ENCODE data around the gene ZBTB7C.
"Not testable (repeated sequence)": the region's sequence is repeated elsewhere in the genome, so short reads cannot be mapped to it uniquely, and the experiment has no call there.

Gene ZBTB7C

DNA sequence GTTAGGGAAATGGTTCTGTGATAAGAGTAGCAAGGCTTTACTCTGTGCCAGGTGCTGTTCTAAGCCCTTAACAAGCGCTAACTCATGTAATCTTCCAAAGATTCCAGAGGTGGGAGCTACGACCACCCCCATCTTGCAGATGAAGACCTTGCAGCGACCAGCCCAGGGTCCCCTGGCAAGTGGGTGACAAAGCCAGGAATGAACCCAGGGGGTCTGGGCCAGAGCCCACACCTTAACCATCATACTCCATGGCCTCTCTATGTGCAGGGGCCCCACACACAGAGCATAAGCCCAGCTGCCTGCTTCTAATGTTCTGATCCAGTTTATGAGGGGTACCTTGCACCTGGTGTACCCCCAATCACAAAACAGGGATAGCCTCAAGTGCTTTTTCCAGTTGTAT, 105.3 kb downstream of the ZBTB7C start:
- no peak for DNase-seq (ENCODE audit: low read depth in 2 of 2)

DNA sequence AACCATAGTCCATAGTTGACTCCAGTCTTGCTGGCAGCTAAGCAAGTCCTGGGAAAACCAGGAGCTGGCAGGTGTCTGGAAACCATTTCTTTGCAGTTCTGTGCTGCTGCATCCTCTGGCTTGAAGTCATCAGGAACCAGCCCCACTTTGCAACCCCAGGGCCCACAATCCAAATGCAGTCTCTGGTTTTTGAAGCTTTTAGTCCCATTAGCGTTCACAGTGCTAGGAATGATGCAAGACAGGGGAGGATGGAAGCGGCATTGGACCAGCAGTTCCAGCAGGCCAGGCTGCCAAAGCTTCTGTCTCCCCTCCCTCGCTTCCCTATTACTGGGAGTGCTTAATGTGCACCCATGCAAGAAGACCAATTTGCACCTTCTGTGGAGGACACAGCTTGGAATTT, 106.4 kb downstream of the ZBTB7C start:
- DNase-seq (ENCODE audit: low read depth in 2 of 2) = no peak

DNA sequence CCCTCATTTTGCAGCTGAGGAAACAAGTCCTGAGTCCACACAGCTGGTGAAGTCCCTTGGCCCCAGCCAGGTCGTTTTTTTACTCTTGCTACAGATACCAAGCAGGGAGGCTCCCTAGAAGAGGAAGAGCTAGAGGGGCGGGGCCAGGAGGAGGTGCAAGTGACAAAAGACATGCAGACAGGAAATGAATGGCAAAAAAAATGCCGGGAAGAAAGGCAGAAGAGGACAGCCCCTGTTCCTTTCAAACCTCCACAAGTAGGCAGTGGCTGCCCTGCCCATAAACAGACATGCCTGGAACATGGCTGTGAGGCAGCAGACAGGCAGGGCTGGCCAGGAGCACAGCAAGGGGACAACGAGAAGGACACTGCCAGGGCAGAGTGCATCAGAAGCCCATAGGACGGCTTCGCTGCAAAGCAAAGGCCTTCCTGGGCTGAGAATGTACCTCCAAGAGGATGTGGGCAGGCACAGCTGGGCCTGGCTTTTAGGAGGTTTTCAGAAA, 108.7 kb downstream of the ZBTB7C start:
- DNase-seq (ENCODE audit: low read depth in 2 of 2) = no peak

DNA sequence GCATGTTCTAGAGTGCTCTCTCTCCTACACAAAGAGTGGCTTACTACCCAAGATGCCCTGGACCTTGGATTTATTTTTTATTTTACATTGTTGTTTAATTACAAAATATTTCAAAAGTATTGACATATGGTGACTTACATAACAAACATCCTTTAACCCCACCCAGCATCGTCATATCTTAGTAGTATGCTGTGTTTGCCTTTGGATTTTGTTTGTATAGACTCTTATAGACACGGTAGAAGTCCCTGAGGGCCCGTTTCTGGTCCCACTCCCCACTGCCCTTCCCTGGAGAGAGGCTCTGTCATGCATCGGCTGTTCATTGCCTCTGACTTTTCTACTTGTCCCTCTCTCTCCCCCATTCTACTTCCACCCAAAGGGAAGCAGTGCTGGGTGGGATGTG, 112.0 kb downstream of the ZBTB7C start:
- DNase-seq (ENCODE audit: low read depth in 2 of 2) = no peak

DNA sequence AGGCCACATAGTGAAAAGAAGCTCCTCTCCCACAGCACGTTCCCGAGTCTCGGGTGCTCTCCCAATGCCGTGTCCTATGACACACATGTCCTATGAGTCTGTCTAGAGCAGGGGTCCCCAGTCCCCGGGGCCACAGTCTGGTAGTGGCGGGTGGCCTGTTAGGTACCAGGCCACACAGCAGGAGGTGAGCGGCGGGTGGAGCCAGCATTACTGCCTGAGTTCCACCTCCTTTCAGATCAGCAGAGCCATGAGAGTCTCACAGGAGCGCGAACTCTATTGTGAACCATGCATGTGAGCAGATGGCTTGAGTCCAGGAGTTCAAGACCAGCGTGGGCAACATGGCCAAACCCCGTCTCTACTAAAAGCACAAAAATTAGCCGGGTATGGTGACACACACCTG, 112.6 kb downstream of the ZBTB7C start:
- no peak for DNase-seq (ENCODE audit: low read depth in 2 of 2)

DNA sequence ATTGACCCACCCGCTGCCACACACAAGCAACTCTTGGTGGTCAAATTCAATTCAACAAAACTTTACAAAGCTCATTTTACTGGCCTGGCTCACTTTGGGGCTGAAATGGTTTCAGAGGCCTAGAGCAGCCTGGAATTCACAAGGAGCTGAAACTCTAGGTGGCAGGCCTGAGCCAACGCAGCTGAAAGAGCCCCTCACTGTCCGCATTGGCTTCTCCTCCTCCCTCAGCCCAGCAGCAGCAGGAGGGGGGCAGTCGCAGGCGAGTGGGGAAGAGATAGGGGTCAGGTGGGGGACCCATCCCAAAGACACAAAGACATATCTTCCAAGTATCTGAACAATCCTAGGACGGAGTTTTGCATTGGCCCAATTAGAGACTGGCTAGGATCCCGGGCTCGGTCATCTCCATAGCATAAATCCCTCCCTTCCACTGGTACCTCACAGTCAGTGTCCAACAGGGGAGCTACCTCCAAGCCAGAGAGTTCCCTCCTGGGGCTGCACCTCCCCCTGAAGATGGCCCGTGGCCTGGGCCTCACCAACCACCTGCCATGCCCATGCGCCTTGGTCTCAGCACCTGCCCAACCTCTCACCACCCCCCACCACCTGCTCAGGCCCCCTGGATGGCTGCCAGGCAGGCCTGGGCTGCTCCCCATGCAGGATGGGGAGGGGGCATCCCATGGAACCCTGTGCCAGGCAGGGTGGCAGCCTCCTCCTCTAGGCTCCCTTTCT, 113.4 kb downstream of the ZBTB7C start:
- DNase-seq (ENCODE audit: low read depth in 2 of 2) = no peak

DNA sequence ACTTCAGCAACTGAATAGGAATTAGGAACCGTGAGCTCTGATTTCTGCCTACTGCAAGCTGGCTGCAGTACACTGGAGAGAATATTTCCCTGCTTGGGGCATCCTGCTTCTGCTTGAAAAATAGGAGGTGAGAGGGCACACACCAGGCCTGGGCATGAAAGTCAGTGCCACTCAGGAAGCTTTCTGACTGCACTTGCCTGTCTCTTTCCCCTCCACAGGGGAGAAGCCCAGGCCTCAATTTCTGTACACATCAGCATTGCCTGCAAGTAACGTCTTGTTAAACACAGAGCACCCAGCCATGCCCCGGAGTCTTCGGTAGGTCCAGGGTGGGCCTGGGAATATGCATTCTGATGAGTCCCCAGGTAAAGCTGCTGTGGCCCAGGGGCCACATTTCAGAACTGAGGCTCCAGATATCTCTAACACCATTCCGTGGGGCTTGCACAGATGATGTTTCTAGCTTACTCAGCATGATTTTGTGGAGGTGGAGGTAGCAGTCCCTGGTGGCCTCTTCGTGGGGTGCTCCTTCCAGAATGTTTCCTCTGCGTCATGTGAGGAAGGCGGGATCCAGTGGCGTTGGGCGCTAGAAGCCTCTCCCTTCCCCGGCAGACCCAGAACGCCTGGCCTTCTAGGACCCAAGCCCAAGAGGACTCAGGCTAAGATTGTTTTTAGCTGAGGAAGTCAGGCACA, 114.1 kb downstream of the ZBTB7C start:
- no peak for DNase-seq (ENCODE audit: low read depth in 2 of 2)

DNA sequence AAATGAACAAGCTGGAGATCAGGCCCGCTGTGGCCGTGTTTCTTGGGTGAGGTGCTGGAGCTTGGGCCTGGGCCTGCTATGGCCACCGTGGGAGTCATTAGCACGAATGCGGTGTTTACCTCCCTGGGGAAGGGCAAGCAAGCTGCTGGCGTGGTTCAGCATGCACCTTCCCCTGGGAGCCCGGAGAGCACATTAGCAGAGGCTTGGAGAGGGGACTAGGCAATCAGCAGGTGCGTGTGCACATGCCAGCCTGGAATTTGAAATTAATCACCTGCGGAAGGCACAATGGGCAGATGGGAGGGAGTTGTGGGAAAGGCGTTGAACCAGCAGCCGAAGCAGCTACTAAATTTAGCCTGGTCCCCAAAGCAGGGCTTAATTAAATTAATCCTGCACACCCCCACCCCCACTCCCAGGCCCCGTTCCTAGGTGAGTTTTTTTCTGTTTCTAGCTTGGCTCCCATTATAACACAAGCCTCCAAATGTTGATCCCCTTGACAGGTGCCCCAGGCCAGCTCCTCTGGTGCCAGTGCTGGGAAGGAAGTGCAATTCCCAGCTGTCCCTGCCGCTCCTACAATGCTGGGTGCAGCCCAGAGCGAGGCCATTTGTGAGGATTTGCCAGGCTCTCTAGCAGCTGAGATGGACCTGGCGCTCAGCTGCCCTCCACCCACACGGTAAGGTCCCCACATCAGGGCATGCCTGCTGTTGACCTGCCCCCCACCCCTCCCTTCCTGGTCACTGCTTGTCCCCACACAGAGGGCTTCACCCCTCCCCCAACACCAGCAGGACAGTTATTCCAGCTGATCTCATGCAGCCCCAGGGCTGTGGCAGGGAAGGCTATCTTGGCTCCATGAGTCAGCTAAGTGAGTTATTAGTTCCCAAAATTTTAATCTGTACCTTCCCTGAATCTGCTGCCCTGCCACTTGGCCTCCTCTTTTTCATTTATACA, 115.0 kb downstream of the ZBTB7C start:
- DNase-seq (ENCODE audit: low read depth in 2 of 2) = no peak

DNA sequence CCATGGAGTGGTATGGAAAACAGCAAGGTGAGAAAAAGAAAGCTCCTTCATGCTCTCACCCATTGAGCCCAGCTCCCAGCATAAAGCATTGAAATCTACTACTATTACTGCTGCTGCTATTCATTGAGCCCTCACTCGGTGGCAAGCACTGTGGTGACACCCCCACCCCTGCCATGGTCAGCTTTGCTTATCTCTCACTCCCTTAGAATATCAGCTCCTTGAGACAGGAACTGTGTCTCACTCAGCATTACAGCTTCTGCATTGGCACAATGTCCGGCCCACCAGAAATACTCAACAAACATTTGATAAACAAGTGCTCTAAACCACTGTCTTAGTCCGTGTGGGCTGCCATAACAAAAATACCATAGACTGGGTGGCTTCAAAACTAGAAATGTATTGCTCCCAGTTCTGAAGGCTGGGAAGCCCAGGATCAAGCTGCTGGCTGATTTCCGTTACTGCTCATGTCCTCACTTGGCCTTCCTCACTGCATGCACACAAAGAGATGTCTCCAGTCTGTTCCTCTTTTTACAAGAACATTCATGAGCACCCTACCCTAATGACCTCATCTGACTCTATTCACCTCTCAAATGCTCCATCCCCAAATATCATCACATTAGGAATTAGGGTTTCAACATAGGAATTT, 116.3 kb downstream of the ZBTB7C start:
- no peak for DNase-seq (ENCODE audit: low read depth in 2 of 2)

DNA sequence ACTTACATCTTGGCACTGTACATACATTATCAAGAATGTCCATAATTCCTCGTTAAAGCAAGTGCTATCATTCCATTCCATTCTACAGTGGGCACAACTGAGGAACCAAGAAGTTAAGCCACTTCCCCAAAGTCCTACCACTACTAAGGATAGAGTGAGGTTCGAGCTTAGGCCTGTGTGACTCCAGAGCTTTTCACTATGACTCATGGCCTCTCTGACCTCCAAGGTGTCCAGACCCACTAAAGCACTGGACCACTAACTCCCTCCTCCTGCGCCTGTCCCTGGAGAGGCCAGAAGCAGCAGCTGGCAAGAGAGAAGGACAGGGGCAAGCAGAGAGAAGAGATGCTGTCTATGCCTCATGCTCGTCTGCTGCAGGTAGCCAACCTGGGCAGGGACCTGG, 117.0 kb downstream of the ZBTB7C start:
- no peak for DNase-seq (ENCODE audit: low read depth in 2 of 2)

DNA sequence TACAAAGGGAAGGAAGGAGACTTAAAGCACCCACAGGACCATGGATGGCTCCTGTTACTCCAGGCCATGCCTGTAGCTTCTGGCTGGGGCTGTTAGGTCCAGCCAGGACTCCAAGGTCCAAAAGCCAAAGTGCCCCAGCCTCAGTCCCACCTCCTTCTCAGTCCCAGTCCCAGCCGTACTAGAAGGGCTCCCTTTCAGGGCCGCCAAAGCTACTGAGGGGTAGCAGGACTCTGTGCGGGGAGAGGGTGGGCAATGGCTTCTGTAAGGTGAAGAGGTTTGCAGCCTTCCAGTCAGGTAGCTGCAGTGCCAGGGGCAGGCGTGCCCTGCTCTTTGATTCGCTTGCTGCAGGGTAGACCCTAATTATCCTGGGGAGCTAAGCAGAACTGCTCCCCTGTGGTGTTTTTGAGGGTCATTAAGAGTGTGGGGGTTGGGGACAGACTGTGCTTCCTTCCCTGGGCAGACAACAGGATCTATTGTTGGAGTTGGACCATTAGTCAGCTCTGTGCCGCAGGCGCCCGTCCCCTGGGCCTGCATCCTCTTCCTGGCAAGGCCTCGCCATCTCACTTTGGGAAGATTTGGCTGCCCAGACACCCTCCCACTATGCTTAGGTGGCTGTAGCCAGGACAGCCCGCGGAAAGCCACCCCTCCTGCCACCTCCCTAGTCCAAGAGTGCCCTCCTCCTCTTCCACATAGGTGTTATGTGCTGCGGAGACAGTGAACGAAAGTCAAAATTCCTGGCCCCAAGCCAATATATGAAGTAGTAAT, 118.8 kb downstream of the ZBTB7C start:
- no peak for DNase-seq (ENCODE audit: low read depth in 2 of 2)

DNA sequence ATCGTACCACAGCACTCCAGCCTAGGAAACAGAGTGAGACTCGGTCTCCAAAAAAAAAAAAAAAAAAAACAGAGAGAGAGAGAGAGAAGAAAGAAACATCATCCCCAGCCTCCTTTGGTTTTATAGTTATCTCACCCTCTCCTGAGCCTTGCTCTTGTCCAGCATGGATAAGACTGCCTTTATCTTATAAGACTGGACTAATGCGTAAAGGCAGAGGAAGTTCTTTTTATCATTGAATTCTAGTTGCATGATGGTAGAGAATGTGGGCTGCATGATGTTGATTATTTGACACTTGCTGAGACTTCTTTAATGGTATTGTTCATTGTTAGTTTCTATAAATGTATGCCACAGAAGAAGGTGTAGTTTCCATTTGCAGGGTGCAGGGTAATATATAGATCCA, 124.4 kb downstream of the ZBTB7C start:
- no peak for DNase-seq (ENCODE audit: low read depth in 2 of 2)

DNA sequence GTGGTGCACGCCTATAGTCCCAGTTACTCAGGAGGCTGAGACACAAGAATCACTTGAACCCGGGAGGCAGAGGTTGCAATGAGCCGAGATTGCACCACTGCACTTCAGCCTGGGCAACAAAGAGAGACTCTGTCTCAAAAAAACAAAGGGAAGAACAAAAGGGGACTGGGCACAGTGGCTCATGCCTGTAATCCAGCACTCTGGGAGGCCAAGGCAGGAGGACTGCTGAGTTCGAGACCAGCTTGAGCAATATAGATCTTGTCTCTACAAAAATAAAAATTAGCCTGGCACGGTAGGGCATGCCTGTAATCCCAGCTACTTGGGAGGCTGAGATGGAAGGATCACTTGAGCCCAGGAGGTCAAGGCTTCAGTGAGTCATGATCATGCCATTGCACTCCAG, 125.2 kb downstream of the ZBTB7C start:
- not testable (repeated sequence) for DNase-seq (ENCODE audit: low read depth in 2 of 2)

DNA sequence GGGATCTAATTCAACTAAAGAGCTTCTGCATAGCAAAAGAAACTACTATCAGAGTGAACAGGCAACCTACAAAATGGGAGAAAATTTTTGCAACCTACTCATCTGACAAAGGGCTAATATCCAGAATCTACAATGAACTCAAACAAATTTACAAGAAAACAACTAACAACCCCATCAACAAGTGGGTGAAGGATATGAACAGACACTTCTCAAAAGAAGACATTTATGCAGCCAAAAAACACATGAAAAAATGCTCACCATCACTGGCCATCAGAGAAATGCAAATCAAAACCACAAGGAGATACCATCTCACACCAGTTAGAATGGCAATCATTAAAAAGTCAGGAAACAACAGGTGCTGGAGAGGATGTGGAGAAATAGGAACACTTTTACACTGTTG, 127.7 kb downstream of the ZBTB7C start:
- DNase-seq (ENCODE audit: low read depth in 2 of 2) = not testable (repeated sequence)

DNA sequence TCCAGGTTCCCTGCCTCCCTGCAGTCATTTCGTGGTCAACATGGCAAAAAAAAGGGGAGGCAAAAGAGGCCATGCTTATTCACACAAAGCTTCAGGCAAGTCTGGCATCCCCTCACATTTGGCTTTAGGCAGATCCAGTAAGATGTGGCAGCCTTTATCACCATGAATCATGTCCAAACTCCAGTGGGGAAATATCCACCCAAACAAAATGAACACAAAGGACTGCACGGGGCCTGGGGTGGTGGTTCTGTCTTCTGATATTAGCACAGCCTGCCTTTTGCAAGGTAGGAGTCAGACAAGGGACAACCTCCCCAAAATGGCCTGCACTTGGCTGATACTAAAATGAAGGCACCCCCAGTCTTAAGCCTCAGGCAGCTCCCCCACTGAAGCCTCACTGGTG, 129.9 kb downstream of the ZBTB7C start:
- no peak for DNase-seq (ENCODE audit: low read depth in 2 of 2)

DNA sequence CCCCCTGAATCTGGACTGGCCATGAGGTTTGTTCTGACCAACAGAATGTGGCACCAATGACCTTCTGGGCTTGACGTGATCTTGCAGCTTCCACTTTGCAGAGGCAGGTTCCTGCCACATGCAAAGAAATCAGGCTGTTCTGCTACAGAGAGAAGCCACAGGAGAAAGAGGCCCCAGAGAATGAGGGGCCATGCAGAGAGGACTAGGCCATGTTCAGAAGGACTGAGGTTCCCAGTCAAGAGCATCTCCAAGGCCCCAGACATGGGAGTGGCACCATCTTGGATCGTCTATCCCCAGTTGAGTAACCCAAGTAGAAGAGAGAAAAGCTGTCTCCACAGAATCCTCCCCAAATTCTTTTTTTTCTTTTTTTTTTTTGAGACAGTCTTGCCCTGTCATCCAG, 131.1 kb downstream of the ZBTB7C start:
- DNase-seq (ENCODE audit: low read depth in 2 of 2) = no peak

DNA sequence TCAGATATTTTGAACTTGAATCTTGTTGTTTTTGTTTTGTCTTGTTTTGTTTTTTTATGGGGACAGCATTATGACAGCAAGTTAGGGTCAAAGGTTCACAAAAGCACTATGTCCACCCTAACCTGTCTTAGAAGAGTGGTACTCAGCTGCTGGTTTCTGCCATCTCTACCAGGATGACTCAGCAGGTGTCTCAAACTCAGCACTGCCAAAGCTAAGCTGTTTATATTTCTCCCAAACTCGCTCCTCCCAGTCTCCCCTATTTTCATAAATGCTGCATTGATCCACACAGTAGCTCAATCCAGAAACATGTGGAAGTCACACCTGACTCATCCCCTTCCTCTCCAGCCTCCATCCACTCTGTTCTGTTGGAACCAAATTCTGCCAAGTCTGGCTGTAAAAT, 134.9 kb downstream of the ZBTB7C start:
- no peak for DNase-seq (ENCODE audit: low read depth in 2 of 2)

DNA sequence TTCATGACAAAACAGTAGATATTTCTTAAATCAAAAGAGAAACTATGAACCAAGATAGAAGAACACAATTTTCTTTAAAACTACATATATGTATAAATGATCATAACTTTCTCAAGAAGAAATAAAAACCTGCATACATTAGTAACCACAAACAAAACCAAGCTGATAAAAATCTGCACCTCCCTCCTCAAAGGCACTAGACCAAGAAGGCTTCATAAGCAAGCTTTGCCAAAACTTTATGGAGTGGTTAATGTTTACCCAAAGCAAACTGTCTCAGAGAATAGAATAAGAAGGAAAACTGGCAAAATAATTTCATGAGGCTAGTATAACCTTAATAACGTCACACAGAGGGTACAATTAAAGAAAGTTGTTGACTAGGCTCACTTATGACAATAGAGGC, 138.3 kb downstream of the ZBTB7C start:
- DNase-seq (ENCODE audit: low read depth in 2 of 2) = no peak

DNA sequence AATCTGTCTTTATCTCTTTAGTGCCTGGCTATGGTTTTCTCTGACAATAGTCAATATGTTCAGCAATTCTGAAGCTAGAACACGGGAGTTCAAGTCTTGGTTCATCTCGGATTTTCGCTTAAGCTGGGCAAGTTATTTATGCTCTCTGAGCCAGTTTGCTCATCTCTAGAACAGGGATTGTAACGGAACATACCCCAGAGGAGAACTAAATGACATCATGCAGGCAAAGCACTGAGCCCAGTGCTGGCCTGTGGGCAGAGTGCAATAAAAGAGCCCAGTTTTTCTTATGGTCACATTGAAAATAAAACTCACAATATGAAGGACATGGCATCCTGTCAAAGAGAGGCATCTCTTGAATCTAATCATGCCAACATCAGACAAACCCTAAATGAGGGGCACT, 143.9 kb downstream of the ZBTB7C start:
- no peak for DNase-seq (ENCODE audit: low read depth in 2 of 2)

DNA sequence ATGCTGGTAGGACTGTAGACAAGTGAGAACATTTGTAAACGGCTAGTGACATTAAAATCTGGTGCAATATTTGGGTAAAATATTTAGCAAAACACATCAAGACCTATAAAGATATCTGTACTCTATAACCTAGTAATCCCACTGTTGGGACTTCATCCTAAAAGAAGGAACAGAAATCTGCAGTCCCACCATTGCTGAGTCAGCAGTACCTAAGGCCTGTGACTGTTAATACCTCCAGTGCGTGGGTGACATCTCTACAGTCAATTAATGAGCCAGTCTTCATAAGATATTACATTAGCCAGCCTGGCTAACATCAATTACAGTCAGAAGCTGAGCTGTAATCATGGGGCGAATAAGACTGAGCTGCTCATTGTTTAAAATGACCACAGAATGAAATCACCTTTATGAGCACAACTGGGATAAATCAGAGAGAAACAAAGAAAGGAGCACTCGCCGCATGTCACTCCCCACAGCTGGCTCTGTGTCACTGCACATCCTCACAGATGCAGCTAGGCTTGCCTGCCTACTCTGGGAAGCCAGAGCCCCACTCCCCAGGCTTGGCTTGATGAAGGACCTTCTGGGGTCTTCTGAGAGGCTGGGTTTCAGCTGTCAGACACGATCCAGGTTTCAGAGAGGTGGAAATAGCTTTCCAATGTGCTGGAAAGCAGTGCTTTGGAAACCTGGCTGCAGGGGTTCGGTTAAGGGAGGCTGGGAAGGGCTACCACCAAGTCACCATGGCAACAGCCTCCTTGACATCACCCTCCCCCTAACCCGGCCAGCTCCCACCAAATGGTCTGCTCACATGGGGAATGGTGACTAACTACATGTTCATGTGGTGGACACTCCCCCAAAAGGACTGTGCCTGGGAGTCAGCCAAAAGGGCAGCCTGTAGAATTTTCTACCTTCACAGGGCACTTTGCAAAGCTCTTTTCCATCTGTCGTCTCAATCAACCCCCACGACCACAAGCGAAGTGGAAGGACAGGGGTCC, 145.0 kb downstream of the ZBTB7C start:
- no peak for DNase-seq (ENCODE audit: low read depth in 2 of 2)

All from stimulated activated CD4-positive, alpha-beta T cell treated with anti-CD3 and anti-CD28 coated beads, Interleukin-4, amount 100 ng/mL, for 48 hours (primary cell).